ENCODE results near the gene SLCO1C1.

DNA sequence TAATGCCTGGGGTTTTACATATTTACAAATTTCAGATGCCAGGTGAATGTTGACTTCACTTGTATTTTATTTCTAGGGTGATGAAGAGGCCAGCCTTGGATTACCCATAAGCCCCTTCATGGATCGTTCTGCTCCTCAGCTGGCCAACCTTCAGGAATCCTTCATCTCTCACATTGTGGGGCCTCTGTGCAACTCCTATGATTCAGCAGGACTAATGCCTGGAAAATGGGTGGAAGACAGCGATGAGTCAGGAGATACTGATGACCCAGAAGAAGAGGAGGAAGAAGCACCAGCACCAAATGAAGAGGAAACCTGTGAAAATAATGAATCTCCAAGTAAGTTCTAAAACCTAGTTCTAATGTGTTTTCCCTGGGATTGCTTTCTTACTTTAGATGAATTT is 41.3 kb upstream of the SLCO1C1 start:
- TF ChIP-seq, protein P1, sequence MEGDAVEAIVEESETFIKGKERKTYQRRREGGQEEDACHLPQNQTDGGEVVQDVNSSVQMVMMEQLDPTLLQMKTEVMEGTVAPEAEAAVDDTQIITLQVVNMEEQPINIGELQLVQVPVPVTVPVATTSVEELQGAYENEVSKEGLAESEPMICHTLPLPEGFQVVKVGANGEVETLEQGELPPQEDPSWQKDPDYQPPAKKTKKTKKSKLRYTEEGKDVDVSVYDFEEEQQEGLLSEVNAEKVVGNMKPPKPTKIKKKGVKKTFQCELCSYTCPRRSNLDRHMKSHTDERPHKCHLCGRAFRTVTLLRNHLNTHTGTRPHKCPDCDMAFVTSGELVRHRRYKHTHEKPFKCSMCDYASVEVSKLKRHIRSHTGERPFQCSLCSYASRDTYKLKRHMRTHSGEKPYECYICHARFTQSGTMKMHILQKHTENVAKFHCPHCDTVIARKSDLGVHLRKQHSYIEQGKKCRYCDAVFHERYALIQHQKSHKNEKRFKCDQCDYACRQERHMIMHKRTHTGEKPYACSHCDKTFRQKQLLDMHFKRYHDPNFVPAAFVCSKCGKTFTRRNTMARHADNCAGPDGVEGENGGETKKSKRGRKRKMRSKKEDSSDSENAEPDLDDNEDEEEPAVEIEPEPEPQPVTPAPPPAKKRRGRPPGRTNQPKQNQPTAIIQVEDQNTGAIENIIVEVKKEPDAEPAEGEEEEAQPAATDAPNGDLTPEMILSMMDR (IDR thresholded peaks at IDR 0.05): no peak
- TF ChIP-seq POLR2A (IDR thresholded peaks at IDR 0.05): no peak
